Measurements from ENCODE around the gene WNT4. TPM values are rescaled to one million over a fixed set of nuclear protein-coding genes. Genes with fewer than 3 reads are reported as not detected.

The WNT4 gene
- total RNA-seq, 1 experiment from 2014 or later: 1.5 TPM

DNA sequence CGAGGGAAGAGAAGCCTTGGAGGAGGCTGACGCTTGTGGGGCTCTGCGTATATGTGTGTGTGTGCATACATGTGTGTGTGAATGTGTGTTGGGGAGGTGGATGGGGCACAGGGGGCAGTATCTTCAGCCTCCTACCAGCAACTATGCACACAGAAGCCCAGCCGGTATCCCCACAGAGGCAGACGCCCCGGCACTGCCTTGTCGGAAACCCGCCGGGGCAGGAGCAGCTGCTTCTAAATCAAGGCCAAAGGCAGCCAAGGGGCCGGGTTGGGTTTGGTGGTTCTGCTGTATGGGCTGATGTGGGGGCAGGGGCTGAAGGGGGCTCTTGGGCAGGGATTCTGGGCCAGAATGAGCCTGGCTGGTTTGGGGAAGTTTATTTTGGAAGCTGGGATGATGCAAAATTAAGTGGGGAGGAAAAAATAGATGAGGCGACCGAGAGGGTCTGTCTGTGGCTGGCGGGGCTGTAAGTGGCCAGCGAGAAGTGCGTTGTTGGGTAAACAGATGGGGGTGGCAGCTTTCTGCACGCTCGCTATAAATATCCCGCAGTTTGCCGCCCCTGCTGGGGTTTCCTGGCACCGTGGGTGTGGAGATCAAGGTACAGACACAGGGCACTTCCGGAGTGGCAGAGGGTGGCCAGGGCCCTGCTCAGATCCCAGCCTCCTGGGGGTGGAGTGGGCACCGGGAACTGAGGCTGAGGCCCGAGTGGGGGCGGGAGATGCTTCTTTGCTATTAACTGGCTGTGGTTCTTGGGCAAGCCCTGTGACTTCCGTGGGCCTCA is 11.0 kb upstream of the WNT4 start:
- intact Hi-C loops (cut with micrococcal nuclease): no loop called here
- TF ChIP-seq, protein P1, sequence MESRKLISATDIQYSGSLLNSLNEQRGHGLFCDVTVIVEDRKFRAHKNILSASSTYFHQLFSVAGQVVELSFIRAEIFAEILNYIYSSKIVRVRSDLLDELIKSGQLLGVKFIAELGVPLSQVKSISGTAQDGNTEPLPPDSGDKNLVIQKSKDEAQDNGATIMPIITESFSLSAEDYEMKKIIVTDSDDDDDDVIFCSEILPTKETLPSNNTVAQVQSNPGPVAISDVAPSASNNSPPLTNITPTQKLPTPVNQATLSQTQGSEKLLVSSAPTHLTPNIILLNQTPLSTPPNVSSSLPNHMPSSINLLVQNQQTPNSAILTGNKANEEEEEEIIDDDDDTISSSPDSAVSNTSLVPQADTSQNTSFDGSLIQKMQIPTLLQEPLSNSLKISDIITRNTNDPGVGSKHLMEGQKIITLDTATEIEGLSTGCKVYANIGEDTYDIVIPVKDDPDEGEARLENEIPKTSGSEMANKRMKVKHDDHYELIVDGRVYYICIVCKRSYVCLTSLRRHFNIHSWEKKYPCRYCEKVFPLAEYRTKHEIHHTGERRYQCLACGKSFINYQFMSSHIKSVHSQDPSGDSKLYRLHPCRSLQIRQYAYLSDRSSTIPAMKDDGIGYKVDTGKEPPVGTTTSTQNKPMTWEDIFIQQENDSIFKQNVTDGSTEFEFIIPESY (IDR thresholded peaks at IDR 0.05; ENCODE audit: extremely low read depth, insufficient replicate concordance, low read length): no peak
- TF ChIP-seq SP1 (IDR thresholded peaks at IDR 0.05; ENCODE audit: low read depth) (no peak), EZH2phosphoT487 (IDR thresholded peaks at IDR 0.05; ENCODE audit: borderline replicate concordance) (no peak), TCF7L2 (IDR thresholded peaks at IDR 0.05; ENCODE audit: borderline replicate concordance, extremely low read depth, insufficient read depth, insufficient read length) (no peak), CBX3 (IDR thresholded peaks at IDR 0.05; ENCODE audit: low read depth) (no peak), YY1 (IDR thresholded peaks at IDR 0.05; ENCODE audit: extremely low read depth, insufficient replicate concordance, low read depth, low read length) (no peak), ZNF274 (IDR thresholded peaks at IDR 0.05; ENCODE audit: low read depth, low read length) (no peak)
- TF ChIP-seq, protein P2, sequence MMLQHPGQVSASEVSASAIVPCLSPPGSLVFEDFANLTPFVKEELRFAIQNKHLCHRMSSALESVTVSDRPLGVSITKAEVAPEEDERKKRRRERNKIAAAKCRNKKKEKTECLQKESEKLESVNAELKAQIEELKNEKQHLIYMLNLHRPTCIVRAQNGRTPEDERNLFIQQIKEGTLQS (IDR thresholded peaks at IDR 0.05): no peak
- no peak overlapping the region for H3K4me2 ChIP-seq (ENCODE audit: low read length)
- no peak for DNase-seq (ENCODE audit: low read depth, low spot score)
- no peaks in the 10 kb centered on the region for H3K36me3 ChIP-seq (ENCODE audit: control insufficient read depth in 1 of 2, insufficient read depth in 2 of 2, low read length in 2 of 2)
- POLR2A ChIA-PET: no interaction called here
- BruUV-seq (replicated peaks): no TSS peak
- H4K20me1 ChIP-seq (ENCODE audit: insufficient read depth): no peaks in the 10 kb centered on the region
- H3K27ac ChIP-seq (ENCODE audit: low read depth, low read length): no peak overlapping the region
- H3K9ac ChIP-seq (ENCODE audit: low read length): no peak overlapping the region
- no peaks in the 10 kb centered on the region for H3K4me1 ChIP-seq (ENCODE audit: control insufficient read depth in 1 of 2, insufficient read depth in 2 of 2, low read length in 2 of 2)
- CTCF ChIA-PET: interaction anchor here (1.9 kb wide), 1 partner anchor 10 kb away, joined by 4 read pairs; the partner anchor contains the start of gene WNT4
- ATAC-seq: no peak
- no peaks in the 10 kb centered on the region for H3K9me3 ChIP-seq (ENCODE audit: control insufficient read depth in 1 of 2, insufficient read depth in 1 of 2, low read depth in 1 of 2, low read length in 2 of 2)
- H3K79me2 ChIP-seq (ENCODE audit: insufficient read depth, low read length): no peaks in the 10 kb centered on the region
- H3K4me3 ChIP-seq (replicated peaks in 1 of 2; ENCODE audit: low read depth in 1 of 2, low read length in 2 of 2): no peak overlapping the region
- RAD21 ChIA-PET (ENCODE audit: low non-redundant PET in 1 of 2, low total read pairs in 2 of 2, uncharacterized antibody in 2 of 2, unreplicated experiment in 2 of 2): no interaction called here
- H3K27me3 ChIP-seq (ENCODE audit: insufficient read depth, low read length): no peaks in the 10 kb centered on the region
- no peak overlapping the region for H2AFZ ChIP-seq (ENCODE audit: low read depth, low read length, poor library complexity, severe bottlenecking)
- no peaks in the 10 kb centered on the region for H3K9me2 ChIP-seq (ENCODE audit: insufficient read depth)

Measured in HCT116 (cell line).